ENCODE measurements around the gene SARS1.

DNA sequence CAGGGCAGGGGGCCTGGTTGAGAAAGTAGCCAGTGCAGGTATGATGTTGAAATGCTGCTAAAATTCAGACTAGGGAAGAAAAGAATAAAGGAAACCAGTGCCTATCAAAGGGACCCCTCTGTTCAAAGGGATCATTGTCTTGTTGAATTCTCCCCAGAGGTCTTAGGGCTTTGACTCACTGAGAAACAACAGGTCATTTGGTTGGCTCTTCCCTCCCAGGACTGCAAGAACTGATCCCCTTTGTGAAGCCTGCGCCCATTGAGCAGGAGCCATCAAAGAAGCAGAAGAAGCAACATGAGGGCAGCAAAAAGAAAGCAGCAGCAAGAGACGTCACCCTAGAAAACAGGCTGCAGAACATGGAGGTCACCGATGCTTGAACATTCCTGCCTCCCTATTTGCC lies 23.8 kb downstream of the SARS1 start:
- TF ChIP-seq, protein P1, sequence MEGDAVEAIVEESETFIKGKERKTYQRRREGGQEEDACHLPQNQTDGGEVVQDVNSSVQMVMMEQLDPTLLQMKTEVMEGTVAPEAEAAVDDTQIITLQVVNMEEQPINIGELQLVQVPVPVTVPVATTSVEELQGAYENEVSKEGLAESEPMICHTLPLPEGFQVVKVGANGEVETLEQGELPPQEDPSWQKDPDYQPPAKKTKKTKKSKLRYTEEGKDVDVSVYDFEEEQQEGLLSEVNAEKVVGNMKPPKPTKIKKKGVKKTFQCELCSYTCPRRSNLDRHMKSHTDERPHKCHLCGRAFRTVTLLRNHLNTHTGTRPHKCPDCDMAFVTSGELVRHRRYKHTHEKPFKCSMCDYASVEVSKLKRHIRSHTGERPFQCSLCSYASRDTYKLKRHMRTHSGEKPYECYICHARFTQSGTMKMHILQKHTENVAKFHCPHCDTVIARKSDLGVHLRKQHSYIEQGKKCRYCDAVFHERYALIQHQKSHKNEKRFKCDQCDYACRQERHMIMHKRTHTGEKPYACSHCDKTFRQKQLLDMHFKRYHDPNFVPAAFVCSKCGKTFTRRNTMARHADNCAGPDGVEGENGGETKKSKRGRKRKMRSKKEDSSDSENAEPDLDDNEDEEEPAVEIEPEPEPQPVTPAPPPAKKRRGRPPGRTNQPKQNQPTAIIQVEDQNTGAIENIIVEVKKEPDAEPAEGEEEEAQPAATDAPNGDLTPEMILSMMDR (IDR thresholded peaks at IDR 0.05): no peak
- TF ChIP-seq EZH2 (IDR thresholded peaks at IDR 0.05; ENCODE audit: borderline replicate concordance, insufficient read depth, low read depth, low read length, poor library complexity, severe bottlenecking): no peak

Measured in B cell (primary cell).